ENCODE measurements around the gene PPM1D.
A peak's percentile ranks its signal among the peaks of the same experiment; 100 is the strongest.

PPM1D gene

DNA sequence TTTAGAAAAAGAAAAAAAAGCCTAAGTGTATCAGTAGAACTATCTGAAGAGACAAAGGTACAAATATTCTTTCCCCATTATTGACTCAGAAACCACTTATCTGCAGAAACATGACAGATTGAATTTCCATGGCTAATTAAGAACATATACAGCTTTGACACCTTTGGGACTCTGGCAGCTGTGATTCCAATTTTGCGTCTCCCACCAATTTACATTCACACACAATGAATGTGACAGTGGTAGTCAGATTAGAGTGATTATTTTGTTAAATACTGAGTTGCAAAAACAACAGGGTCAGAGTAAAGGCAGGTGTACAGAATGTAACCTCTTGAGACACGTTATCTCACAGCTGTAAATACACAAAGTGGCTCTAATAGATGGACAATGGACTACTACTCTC is 5.3 kb upstream of the PPM1D start:
- H3K36me3 ChIP-seq (ENCODE audit: control insufficient read depth in 2 of 2, insufficient read depth in 1 of 2, low read length in 2 of 2): no peaks in the 10 kb centered on the region
- ChIA-PET POLR2A (interaction anchor here (0.6 kb wide), 2 partner anchors 34 to 68 kb away, joined by 3 to 4 read pairs; no protein-coding TSS in a partner anchor), CTCF (interaction anchor here (0.7 to 3.4 kb wide), 4 partner anchors 9 to 44 kb away, joined by 3 to 12 read pairs (median 6); no protein-coding TSS in a partner anchor)
- TF ChIP-seq, protein P1, sequence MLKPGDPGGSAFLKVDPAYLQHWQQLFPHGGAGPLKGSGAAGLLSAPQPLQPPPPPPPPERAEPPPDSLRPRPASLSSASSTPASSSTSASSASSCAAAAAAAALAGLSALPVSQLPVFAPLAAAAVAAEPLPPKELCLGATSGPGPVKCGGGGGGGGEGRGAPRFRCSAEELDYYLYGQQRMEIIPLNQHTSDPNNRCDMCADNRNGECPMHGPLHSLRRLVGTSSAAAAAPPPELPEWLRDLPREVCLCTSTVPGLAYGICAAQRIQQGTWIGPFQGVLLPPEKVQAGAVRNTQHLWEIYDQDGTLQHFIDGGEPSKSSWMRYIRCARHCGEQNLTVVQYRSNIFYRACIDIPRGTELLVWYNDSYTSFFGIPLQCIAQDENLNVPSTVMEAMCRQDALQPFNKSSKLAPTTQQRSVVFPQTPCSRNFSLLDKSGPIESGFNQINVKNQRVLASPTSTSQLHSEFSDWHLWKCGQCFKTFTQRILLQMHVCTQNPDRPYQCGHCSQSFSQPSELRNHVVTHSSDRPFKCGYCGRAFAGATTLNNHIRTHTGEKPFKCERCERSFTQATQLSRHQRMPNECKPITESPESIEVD (tag by site-specific recombination; IDR thresholded peaks at IDR 0.05): peak; percentile 62
- TF ChIP-seq ZNF473 (tag by site-specific recombination; IDR thresholded peaks at IDR 0.05): no peak
- no peak for TF ChIP-seq ZNF621 (tag by site-specific recombination; IDR thresholded peaks at IDR 0.05)
- TF ChIP-seq OSR2 (tag by site-specific recombination; IDR thresholded peaks at IDR 0.05): peak; percentile 46; the same call in 1 of the 2 replicates
- TF ChIP-seq, protein P2, sequence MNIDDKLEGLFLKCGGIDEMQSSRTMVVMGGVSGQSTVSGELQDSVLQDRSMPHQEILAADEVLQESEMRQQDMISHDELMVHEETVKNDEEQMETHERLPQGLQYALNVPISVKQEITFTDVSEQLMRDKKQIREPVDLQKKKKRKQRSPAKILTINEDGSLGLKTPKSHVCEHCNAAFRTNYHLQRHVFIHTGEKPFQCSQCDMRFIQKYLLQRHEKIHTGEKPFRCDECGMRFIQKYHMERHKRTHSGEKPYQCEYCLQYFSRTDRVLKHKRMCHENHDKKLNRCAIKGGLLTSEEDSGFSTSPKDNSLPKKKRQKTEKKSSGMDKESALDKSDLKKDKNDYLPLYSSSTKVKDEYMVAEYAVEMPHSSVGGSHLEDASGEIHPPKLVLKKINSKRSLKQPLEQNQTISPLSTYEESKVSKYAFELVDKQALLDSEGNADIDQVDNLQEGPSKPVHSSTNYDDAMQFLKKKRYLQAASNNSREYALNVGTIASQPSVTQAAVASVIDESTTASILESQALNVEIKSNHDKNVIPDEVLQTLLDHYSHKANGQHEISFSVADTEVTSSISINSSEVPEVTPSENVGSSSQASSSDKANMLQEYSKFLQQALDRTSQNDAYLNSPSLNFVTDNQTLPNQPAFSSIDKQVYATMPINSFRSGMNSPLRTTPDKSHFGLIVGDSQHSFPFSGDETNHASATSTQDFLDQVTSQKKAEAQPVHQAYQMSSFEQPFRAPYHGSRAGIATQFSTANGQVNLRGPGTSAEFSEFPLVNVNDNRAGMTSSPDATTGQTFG (tag by site-specific recombination; IDR thresholded peaks at IDR 0.05; ENCODE audit: borderline replicate concordance): no peak
- no peak for TF ChIP-seq ZNF223 (tag by site-specific recombination; IDR thresholded peaks at IDR 0.05)
- TF ChIP-seq ZNF596 (tag by site-specific recombination; IDR thresholded peaks at IDR 0.05): no peak
- TF ChIP-seq TRIM28 (IDR thresholded peaks at IDR 0.05; ENCODE audit: borderline replicate concordance, low read length): no peak
- peaks cover 16% of the 10 kb centered on the region for H3K4me1 ChIP-seq (ENCODE audit: control insufficient read depth, insufficient read depth, low read length)
- no peak overlapping the region for H3K4me3 ChIP-seq (ENCODE audit: low read depth, low read length)
- H3K27ac ChIP-seq (ENCODE audit: extremely low read depth, low read depth, low read length): no peak overlapping the region
- H3K9me3 ChIP-seq (ENCODE audit: control insufficient read depth, insufficient read depth, low read depth, low read length): no peaks in the 10 kb centered on the region

DNA sequence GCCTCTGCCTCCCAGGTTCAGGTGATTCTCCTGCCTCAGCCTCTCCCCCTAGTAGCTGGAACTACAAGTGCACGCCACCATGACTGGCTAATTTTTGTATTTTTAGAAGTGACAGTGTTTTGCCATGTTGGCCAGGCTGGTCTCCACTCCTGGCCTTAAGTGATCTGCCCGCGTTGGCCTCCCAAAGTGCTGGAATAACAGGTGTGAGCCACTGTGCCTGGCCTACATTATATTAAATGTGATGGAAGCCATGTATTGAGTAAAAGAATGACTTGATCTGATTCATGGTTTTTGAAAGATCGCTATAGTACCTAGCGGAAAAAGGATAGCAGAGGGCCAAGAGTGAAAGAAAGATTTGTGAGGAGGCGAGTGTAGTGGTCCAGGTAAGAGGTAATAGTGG is 2.7 kb upstream of the PPM1D start:
- no peaks in the 10 kb centered on the region for H3K36me3 ChIP-seq (ENCODE audit: control insufficient read depth in 2 of 2, insufficient read depth in 1 of 2, low read length in 2 of 2)
- TF ChIP-seq, protein P3, sequence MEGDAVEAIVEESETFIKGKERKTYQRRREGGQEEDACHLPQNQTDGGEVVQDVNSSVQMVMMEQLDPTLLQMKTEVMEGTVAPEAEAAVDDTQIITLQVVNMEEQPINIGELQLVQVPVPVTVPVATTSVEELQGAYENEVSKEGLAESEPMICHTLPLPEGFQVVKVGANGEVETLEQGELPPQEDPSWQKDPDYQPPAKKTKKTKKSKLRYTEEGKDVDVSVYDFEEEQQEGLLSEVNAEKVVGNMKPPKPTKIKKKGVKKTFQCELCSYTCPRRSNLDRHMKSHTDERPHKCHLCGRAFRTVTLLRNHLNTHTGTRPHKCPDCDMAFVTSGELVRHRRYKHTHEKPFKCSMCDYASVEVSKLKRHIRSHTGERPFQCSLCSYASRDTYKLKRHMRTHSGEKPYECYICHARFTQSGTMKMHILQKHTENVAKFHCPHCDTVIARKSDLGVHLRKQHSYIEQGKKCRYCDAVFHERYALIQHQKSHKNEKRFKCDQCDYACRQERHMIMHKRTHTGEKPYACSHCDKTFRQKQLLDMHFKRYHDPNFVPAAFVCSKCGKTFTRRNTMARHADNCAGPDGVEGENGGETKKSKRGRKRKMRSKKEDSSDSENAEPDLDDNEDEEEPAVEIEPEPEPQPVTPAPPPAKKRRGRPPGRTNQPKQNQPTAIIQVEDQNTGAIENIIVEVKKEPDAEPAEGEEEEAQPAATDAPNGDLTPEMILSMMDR (tag by site-specific recombination; IDR thresholded peaks at IDR 0.05): 0 out of 2 replicates have a peak, but pooled peaks have one; percentile 17
- TF ChIP-seq ZNF510 (tag by site-specific recombination; IDR thresholded peaks at IDR 0.05; ENCODE audit: insufficient replicate concordance): no peak
- ChIA-PET CTCF (interaction anchor here (0.9 to 1.1 kb wide), 2 partner anchors 27 to 44 kb away, joined by 3 to 5 read pairs; no protein-coding TSS in a partner anchor), POLR2A (interaction anchor here (1.1 kb wide), 1 partner anchor 71 kb away, joined by 3 read pairs; the partner anchor contains the start of gene APPBP2)
- no peaks in the 10 kb centered on the region for H3K9me3 ChIP-seq (ENCODE audit: control insufficient read depth, insufficient read depth, low read depth, low read length)
- no peak overlapping the region for H3K4me3 ChIP-seq (ENCODE audit: low read depth, low read length)
- H3K4me1 ChIP-seq (ENCODE audit: control insufficient read depth, insufficient read depth, low read length): peaks cover 16% of the 10 kb centered on the region
- H3K27ac ChIP-seq (ENCODE audit: extremely low read depth, low read depth, low read length): no peak overlapping the region

DNA sequence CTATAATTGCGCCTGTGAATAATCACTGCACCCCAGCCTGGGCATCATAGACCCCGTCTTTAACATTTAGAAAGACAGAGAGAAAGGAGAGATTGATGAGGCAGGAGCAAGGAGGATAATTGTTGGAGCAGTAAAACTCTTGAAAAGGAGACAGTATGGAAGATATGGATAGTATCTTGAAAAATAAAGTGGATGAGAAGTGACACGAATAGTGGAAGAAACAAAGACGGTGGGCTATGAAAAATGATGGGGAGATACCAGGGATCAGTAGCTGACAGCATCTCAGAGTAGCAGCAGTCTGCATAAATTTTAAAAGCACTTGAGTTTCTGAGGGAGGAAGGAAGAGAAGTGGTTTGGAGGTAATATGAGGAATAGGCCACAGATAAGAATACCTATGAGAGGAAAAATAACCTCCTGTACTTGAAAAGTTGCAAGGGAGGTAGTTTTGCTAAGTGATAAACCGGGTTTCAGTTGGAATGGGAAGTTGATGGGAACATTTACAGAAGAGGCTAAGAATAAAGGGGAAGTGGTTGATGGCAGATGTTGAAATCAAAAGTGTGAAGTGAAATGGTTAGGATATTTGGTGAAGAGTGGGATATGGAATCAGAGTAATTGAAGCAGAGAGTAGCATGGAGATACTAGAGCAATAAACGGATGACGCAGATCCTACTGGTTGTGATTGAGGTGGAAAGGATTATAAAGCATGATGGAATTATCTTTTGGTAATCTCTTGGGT is 1.8 kb upstream of the PPM1D start:
- Histone ChIP-seq H3K4me1 (ENCODE audit: control insufficient read depth, insufficient read depth, low read length) (peaks cover 19% of the 10 kb centered on the region), H3K27ac (ENCODE audit: extremely low read depth, low read depth, low read length) (no peak overlapping the region; the same call in 1 of the 2 replicates), H3K36me3 (ENCODE audit: control insufficient read depth in 2 of 2, insufficient read depth in 1 of 2, low read length in 2 of 2) (no peaks in the 10 kb centered on the region), H3K9me3 (ENCODE audit: control insufficient read depth, insufficient read depth, low read depth, low read length) (no peaks in the 10 kb centered on the region), H3K4me3 (ENCODE audit: low read depth, low read length) (no peak overlapping the region)
- POLR2A ChIA-PET: interaction anchor here (1.1 to 3.2 kb wide), 3 partner anchors 72 to 79 kb away, joined by 3 to 31 read pairs (median 30); partner anchors contain the start of genes APPBP2 and BCAS3
- CTCF ChIA-PET: interaction anchor here (0.9 to 2.2 kb wide), 5 partner anchors 16 to 43 kb away, joined by 3 to 8 read pairs (median 5); no protein-coding TSS in a partner anchor
- TF ChIP-seq, protein P4, sequence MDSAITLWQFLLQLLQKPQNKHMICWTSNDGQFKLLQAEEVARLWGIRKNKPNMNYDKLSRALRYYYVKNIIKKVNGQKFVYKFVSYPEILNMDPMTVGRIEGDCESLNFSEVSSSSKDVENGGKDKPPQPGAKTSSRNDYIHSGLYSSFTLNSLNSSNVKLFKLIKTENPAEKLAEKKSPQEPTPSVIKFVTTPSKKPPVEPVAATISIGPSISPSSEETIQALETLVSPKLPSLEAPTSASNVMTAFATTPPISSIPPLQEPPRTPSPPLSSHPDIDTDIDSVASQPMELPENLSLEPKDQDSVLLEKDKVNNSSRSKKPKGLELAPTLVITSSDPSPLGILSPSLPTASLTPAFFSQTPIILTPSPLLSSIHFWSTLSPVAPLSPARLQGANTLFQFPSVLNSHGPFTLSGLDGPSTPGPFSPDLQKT (IDR thresholded peaks at IDR 0.05; ENCODE audit: borderline replicate concordance, low read depth, low read length): no peak
- no peak; the same call in 1 of the 2 replicates for TF ChIP-seq BCL11A (tag by site-specific recombination; IDR thresholded peaks at IDR 0.05; ENCODE audit: low read depth)
- TF ChIP-seq KLF9 (tag by site-specific recombination; IDR thresholded peaks at IDR 0.05; ENCODE audit: low read depth): no peak
- no peak for TF ChIP-seq ZNF621 (tag by site-specific recombination; IDR thresholded peaks at IDR 0.05)
- no peak for TF ChIP-seq ZNF16 (tag by site-specific recombination; IDR thresholded peaks at IDR 0.05; ENCODE audit: low read depth)
- no peak for TF ChIP-seq GLI4 (tag by site-specific recombination; IDR thresholded peaks at IDR 0.05)
- TF ChIP-seq, protein P5, sequence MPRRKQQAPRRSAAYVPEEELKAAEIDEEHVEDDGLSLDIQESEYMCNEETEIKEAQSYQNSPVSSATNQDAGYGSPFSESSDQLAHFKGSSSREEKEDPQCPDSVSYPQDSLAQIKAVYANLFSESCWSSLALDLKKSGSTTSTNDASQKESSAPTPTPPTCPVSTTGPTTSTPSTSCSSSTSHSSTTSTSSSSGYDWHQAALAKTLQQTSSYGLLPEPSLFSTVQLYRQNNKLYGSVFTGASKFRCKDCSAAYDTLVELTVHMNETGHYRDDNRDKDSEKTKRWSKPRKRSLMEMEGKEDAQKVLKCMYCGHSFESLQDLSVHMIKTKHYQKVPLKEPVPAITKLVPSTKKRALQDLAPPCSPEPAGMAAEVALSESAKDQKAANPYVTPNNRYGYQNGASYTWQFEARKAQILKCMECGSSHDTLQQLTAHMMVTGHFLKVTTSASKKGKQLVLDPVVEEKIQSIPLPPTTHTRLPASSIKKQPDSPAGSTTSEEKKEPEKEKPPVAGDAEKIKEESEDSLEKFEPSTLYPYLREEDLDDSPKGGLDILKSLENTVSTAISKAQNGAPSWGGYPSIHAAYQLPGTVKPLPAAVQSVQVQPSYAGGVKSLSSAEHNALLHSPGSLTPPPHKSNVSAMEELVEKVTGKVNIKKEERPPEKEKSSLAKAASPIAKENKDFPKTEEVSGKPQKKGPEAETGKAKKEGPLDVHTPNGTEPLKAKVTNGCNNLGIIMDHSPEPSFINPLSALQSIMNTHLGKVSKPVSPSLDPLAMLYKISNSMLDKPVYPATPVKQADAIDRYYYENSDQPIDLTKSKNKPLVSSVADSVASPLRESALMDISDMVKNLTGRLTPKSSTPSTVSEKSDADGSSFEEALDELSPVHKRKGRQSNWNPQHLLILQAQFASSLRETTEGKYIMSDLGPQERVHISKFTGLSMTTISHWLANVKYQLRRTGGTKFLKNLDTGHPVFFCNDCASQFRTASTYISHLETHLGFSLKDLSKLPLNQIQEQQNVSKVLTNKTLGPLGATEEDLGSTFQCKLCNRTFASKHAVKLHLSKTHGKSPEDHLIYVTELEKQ (tag by site-specific recombination; IDR thresholded peaks at IDR 0.05; ENCODE audit: borderline replicate concordance): no peak

Data from HEK293 (cell line).